Naive thymus-derived CD4-positive, alpha-beta T cell (primary cell): ENCODE data around the gene DIAPH2. TPM values are rescaled to one million over a fixed set of nuclear protein-coding genes. Genes with fewer than 3 reads are reported as not detected.
"Not testable (repeated sequence)": the region's sequence is repeated elsewhere in the genome, so short reads cannot be mapped to it uniquely, and the experiment has no call there.

Experiments used
- ATAC-seq: fragments of 150-1000 bp; cut with Tn5 transposase; 2 replicates; pipeline ENCODE4 v1.10.0; 2021; ENCODE audit warnings: mild to moderate bottlenecking, moderate library complexity
- CTCF ChIA-PET: fragments of 350-600 bp; sonication (Branson Sonifier 250); formaldehyde crosslinking; loops from one replicate; lab custom pipeline; 2021; ENCODE audit warnings: antibody characterized with exemption; lab: Charles Lee
- POLR2A ChIA-PET: fragments of 350-600 bp; sonication (Branson Sonifier 250); formaldehyde crosslinking; loops from one replicate; lab custom pipeline; 2021; ENCODE audit warnings: antibody characterized with exemption, inconsistent platforms; lab: Charles Lee
- DNase-seq, 9 donors: peaks; one replicate each; pipeline versions ENCODE4 v3.0.0 to v3.0.0-alpha.2; 2020 to 2022; ENCODE audit warnings: mixed read lengths in 1 of 9
- H3K27ac ChIP-seq: one replicate; pipeline ENCODE4 v1.7.0; 2013; ENCODE audit warnings: mild to moderate bottlenecking, low read depth, low read length, moderate library complexity
- H3K27me3 ChIP-seq, 2 donors: one replicate each; pipeline ENCODE4 v1.7.0; 2013; ENCODE audit warnings: low read length in 2 of 2, mild to moderate bottlenecking in 2 of 2, moderate library complexity in 2 of 2; ENCODE audit not compliant: control insufficient read depth in 2 of 2, insufficient read depth in 2 of 2
- H3K36me3 ChIP-seq, 3 experiments: 1 replicate in 2 of 3; 2 replicates in 1 of 3; pipeline ENCODE4 v1.7.0; 2013; ENCODE audit warnings: low read length in 3 of 3, mild to moderate bottlenecking in 3 of 3, moderate library complexity in 1 of 3; ENCODE audit not compliant: insufficient read depth in 3 of 3, control insufficient read depth in 2 of 3
- H3K4me1 ChIP-seq, 2 donors: one replicate each; pipeline ENCODE4 v1.7.0; 2013; ENCODE audit warnings: low read length in 2 of 2, mild to moderate bottlenecking in 2 of 2, moderate library complexity in 1 of 2; ENCODE audit not compliant: control insufficient read depth in 2 of 2, insufficient read depth in 2 of 2
- H3K4me3 ChIP-seq: 2 replicates; pipeline ENCODE4 v1.7.0; 2013; ENCODE audit warnings: mild to moderate bottlenecking, low read length
- H3K9me3 ChIP-seq, 3 experiments: 1 replicate in 2 of 3; 2 replicates in 1 of 3; pipeline ENCODE4 v1.7.0; 2013; ENCODE audit warnings: low read length in 3 of 3; ENCODE audit not compliant: control insufficient read depth in 2 of 3
- H3K27ac Mint-ChIP-seq, 9 donors: one replicate each; pipeline ENCODE4 v1.8.0; 2020 to 2022; ENCODE audit warnings: mixed read lengths in 9 of 9, mild to moderate bottlenecking in 8 of 9, moderate library complexity in 5 of 9, inconsistent platforms in 2 of 9
- H3K27me3 Mint-ChIP-seq, 5 donors: one replicate each; pipeline ENCODE4 v1.8.0; 2021 to 2022; ENCODE audit warnings: mixed read lengths in 5 of 5, mild to moderate bottlenecking in 1 of 5
- H3K36me3 Mint-ChIP-seq, 5 donors: one replicate each; pipeline ENCODE4 v1.8.0; 2020 to 2022; ENCODE audit warnings: mixed read lengths in 5 of 5, mild to moderate bottlenecking in 3 of 5, inconsistent platforms in 1 of 5
- H3K4me1 Mint-ChIP-seq, 7 donors: one replicate each; pipeline ENCODE4 v1.8.0; 2020 to 2022; ENCODE audit warnings: mixed read lengths in 7 of 7, mild to moderate bottlenecking in 3 of 7, inconsistent platforms in 1 of 7
- H3K4me3 Mint-ChIP-seq, 10 donors: one replicate each; pipeline ENCODE4 v1.8.0; 2020 to 2022; ENCODE audit warnings: mild to moderate bottlenecking in 10 of 10, mixed read lengths in 10 of 10, moderate library complexity in 6 of 10, inconsistent platforms in 2 of 10
- H3K9me3 Mint-ChIP-seq, 11 donors: one replicate each; pipeline ENCODE4 v1.8.0; 2020 to 2022; ENCODE audit warnings: mixed read lengths in 11 of 11, mild to moderate bottlenecking in 4 of 11, inconsistent platforms in 1 of 11, moderate library complexity in 1 of 11
- intact Hi-C, 2 donors: fragments of 100-400 bp; cut with micrococcal nuclease; formaldehyde crosslinking; loops; one replicate each; pipeline ENCODE4 v1.15.1; 2023
- polyA plus RNA-seq, 2 donors: library from polyadenylated mRNA; unstranded; fragments of 300-500 nt; fragmentation: Illumina TruSeq; gene quantifications; one replicate each; pipeline ENCODE4 v1.2.3, GENCODE V29; 2021
- total RNA-seq, 6 experiments: library from RNA in 5 of 6; stranded (reverse) in 5 of 6; gene quantifications; 1 replicate in 5 of 6; 2 replicates in 1 of 6; pipeline ENCODE4 v1.2.3 and lab custom pipeline; 2021 to 2026

Gene DIAPH2
- total and polyA plus RNA-seq, 7 experiments from 2014 or later: 4.2 to 23.9 (median 6.9) TPM

DNA sequence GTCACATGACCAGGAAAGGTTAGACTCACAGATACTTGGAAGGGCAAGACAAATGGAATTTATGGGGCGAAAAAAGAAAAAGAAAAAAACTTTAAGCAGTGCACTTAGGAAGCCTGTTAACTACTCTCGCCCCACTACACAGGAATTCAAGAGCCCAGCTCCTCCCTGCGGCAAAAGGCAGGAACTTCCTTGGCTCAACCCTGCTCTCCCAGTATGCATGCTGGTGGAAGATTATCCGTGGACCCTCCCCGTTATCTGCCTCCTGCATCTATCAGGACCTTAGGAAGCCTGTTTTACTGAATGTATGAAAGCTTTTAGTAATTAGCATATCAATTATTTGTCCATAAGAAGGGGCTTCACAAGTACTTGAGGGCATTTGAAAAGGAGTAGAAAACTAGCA is 158.9 kb downstream of the DIAPH2 start:
- POLR2A ChIA-PET: no interaction called here
- H3K36me3 ChIP-seq: no peaks in the 10 kb centered on the region

DNA sequence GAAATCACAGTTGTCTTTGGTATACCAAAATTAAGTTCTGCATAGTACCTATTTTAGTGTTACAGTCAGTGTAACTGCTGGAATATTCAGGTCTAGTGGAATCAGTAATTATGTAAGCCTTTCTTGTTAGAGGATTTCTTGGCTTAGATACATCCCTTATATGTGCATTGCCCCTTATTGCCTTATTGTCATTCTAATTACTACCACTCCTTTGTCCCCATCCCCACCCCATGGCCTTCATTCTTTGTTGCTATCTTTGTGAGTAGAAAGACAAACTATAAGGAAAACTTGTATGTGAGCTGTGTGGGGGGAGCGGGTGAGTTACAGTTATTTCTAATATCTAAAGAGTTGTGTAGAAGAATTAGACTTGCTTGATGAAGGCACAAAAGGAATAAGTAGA is 162.2 kb downstream of the DIAPH2 start:
- H3K36me3 Mint-ChIP-seq: no peaks in the 10 kb centered on the region
- ChIA-PET CTCF (no interaction called here), POLR2A (no interaction called here)
- H3K36me3 ChIP-seq: no peaks in the 10 kb centered on the region
- no peaks in the 10 kb centered on the region for H3K27me3 Mint-ChIP-seq
- intact Hi-C loops: no loop called here
- H3K27me3 ChIP-seq: no peaks in the 10 kb centered on the region
- H3K4me3 Mint-ChIP-seq: no peak overlapping the region
- no peaks in the 10 kb centered on the region for H3K9me3 ChIP-seq
- no peaks in the 10 kb centered on the region for H3K4me1 ChIP-seq
- no peak overlapping the region for H3K4me3 ChIP-seq
- H3K27ac Mint-ChIP-seq: no peak overlapping the region
- H3K9me3 Mint-ChIP-seq: no peaks in the 10 kb centered on the region
- no peaks in the 10 kb centered on the region for H3K4me1 Mint-ChIP-seq
- H3K27ac ChIP-seq: no peak overlapping the region
- DNase-seq (no peak), ATAC-seq (no peak)

More for the DNA sequence above, 158.9 kb downstream of the DIAPH2 start:
- intact Hi-C loops: no loop called here
- Histone ChIP-seq H3K27me3 (no peaks in the 10 kb centered on the region), H3K4me1 (no peaks in the 10 kb centered on the region), H3K9me3 (no peaks in the 10 kb centered on the region), H3K4me3 (no peak overlapping the region), H3K27ac (no peak overlapping the region)
- ATAC-seq: no peak
- Mint-ChIP-seq H3K27me3 (no peaks in the 10 kb centered on the region), H3K4me3 (no peak overlapping the region), H3K9me3 (no peaks in the 10 kb centered on the region), H3K36me3 (no peaks in the 10 kb centered on the region), H3K27ac (no peak overlapping the region), H3K4me1 (no peaks in the 10 kb centered on the region)
- CTCF ChIA-PET: no interaction called here
- no peak for DNase-seq

DNA sequence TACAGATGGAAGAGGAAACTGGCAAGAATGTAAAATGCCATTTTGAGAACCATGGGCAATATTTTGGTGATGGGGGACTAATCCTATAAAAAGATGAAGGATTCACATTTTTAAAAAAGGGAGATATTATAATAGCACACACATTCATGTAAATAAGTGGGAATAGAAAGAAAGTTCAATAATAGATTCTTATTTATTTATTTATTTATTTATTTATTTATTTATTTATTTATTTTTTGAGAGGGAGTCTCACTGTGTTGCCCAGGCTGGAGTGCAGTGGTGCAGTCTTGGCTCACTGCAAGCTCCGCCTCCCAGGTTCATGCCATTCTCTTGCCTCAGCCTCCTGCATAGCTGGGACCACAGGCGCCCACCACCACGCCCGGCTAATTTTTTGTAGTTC is 174.8 kb downstream of the DIAPH2 start:
- H3K27ac Mint-ChIP-seq, H3K36me3 ChIP-seq, H3K9me3 ChIP-seq, CTCF ChIA-PET, H3K27me3 Mint-ChIP-seq, H3K4me3 Mint-ChIP-seq, H3K4me1 Mint-ChIP-seq, H3K4me3 ChIP-seq, intact Hi-C loops, H3K9me3 Mint-ChIP-seq, H3K4me1 ChIP-seq, H3K27ac ChIP-seq, H3K27me3 ChIP-seq, H3K36me3 Mint-ChIP-seq, POLR2A ChIA-PET, ATAC-seq, DNase-seq: not testable (repeated sequence)

DNA sequence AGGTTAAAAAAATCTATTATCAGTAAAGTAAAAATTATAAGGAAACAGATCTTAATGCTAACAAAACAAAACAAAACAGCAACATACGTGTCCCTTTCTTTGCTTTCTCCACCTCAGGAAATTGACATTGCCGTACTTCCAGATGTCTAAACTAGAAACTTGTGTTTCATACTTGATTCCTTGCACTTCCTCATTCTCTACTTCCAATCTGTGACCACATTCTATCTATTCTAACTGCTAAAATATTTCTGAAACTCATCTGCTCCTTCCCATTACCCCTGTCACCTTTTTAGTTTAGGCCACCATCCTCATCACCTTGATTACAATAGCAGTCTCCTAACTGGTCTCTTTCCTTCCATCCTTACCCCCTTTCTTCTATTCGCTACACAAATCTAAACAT is 176.6 kb downstream of the DIAPH2 start:
- Histone ChIP-seq H3K27me3 (no peaks in the 10 kb centered on the region), H3K27ac (no peak overlapping the region), H3K4me1 (no peaks in the 10 kb centered on the region), H3K9me3 (no peaks in the 10 kb centered on the region), H3K4me3 (no peak overlapping the region), H3K36me3 (no peaks in the 10 kb centered on the region)
- H3K27ac Mint-ChIP-seq: peak overlapping the region in 1 of 9 donors; percentile 33
- peaks cover 0 to 9% (median 0%) of the 10 kb centered on the region in 5 donors for H3K36me3 Mint-ChIP-seq
- ATAC-seq (no peak), DNase-seq (no peak)
- H3K4me3 Mint-ChIP-seq: no peak overlapping the region
- intact Hi-C loops: no loop called here
- no peaks in the 10 kb centered on the region for H3K9me3 Mint-ChIP-seq
- ChIA-PET POLR2A (no interaction called here), CTCF (no interaction called here)
- H3K4me1 Mint-ChIP-seq: peaks cover 0 to 7% (median 0%) of the 10 kb centered on the region in 7 donors
- no peaks in the 10 kb centered on the region for H3K27me3 Mint-ChIP-seq

DNA sequence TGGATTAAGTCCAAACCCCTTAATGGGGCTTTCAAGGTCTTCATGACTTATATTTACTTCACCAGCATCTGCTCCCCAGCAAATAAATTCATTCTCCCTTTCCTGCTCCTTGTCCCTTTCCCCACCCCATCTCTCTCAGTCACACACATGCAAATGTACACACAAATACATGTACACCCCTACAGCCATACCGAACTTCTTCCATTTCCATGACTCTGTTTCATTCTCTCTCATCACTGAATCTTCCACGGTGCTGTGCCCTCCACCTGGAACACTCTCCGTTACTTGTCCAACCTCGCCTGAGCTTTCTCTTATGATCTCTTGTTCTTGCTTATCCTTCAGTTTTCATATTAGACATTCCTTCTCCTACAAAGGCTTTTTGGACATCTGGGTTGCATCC is 177.0 kb downstream of the DIAPH2 start:
- Mint-ChIP-seq H3K4me1 (peaks cover 0 to 7% (median 0%) of the 10 kb centered on the region in 7 donors), H3K36me3 (peaks cover 0 to 9% (median 0%) of the 10 kb centered on the region in 5 donors), H3K27ac (peak overlapping the region in 1 of 9 donors; percentile 33), H3K9me3 (no peaks in the 10 kb centered on the region), H3K4me3 (no peak overlapping the region), H3K27me3 (no peaks in the 10 kb centered on the region)
- Histone ChIP-seq H3K4me1 (no peaks in the 10 kb centered on the region), H3K27me3 (no peaks in the 10 kb centered on the region), H3K36me3 (no peaks in the 10 kb centered on the region), H3K27ac (no peak overlapping the region), H3K4me3 (no peak overlapping the region), H3K9me3 (no peaks in the 10 kb centered on the region)
- ChIA-PET CTCF (no interaction called here), POLR2A (no interaction called here)
- intact Hi-C loops: no loop called here
- ATAC-seq: no peak
- no peak for DNase-seq

DNA sequence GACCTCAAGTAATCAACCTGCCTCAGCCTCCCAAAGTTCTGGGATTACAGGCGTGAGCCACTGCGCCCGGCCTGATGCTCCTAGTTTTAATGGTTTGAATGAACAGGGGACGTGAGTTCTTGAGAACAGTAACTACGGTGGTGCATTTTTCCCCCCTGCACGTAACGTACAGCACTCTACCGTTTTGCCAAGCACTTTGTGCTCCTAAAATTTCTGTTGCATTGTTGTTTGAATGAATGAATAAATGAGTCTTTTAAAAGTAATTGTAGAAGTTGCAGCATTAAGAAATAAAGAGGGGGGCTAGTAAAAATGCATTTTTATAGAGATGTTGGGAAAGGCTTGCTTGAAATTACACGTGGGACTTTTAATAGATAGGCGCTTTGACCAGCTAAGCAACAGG is 199.0 kb downstream of the DIAPH2 start, which contains the start of gene RPA4:
RPA4 (plus strand) TSS at position 301 of the 400 bp plus-strand sequence. CDS start 403 bp downstream, outside the sequence.
- Histone ChIP-seq H3K36me3 (no peaks in the 10 kb centered on the region), H3K4me1 (no peaks in the 10 kb centered on the region), H3K9me3 (no peaks in the 10 kb centered on the region), H3K27ac (no peak within 1 kb of the TSS), H3K4me3 (no peak within 1 kb of the TSS), H3K27me3 (no peaks in the 10 kb centered on the region)
- no peak within 1 kb of the TSS for H3K4me3 Mint-ChIP-seq
- CTCF ChIA-PET: no interaction called here
- ATAC-seq (no peak), DNase-seq (no peak)
- POLR2A ChIA-PET: no interaction called here
- no peaks in the 10 kb centered on the region for H3K9me3 Mint-ChIP-seq
- peaks cover 0 to 8% (median 7%) of the 10 kb centered on the region in 5 donors for H3K36me3 Mint-ChIP-seq
- H3K4me1 Mint-ChIP-seq: no peaks in the 10 kb centered on the region
- H3K27me3 Mint-ChIP-seq: no peaks in the 10 kb centered on the region
- intact Hi-C loops: no loop called here
- H3K27ac Mint-ChIP-seq: no peak within 1 kb of the TSS

DNA sequence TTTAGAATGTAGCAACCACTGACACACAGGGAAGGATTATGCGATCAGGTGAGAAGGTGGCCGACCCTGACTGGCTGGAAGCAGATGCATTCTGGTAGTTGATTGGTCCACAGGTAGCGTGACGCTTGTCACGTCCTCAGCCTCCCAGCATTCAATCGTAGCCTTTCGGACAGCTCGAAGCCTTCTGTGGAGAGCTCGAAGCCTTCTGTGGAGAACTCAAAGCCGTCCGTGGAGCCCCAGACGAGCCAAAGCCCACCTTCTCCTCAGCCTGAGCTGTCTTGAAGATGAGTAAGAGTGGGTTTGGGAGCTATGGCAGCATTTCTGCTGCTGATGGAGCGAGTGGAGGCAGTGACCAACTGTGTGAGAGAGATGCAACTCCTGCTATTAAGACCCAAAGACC is 199.4 kb downstream of the DIAPH2 start:
- Histone ChIP-seq H3K27ac (no peak overlapping the region), H3K36me3 (no peaks in the 10 kb centered on the region), H3K4me3 (no peak overlapping the region), H3K4me1 (no peaks in the 10 kb centered on the region), H3K9me3 (no peaks in the 10 kb centered on the region), H3K27me3 (no peaks in the 10 kb centered on the region)
- Mint-ChIP-seq H3K4me3 (no peak overlapping the region), H3K4me1 (no peaks in the 10 kb centered on the region), H3K27ac (no peak overlapping the region), H3K9me3 (no peaks in the 10 kb centered on the region), H3K27me3 (no peaks in the 10 kb centered on the region), H3K36me3 (peaks cover 0 to 8% (median 7%) of the 10 kb centered on the region in 5 donors)
- no peak for ATAC-seq
- intact Hi-C loops: no loop called here
- no peak for DNase-seq
- CTCF ChIA-PET: no interaction called here
- POLR2A ChIA-PET: no interaction called here
